HG03060 (cell line): ENCODE results near the gene PKNOX1.
"Not testable (repeated sequence)": the region's sequence is repeated elsewhere in the genome, so short reads cannot be mapped to it uniquely, and the experiment has no call there.

Experiments
- ATAC-seq: cut with Tn5 transposase; IDR thresholded peaks from one replicate; pipeline ENCODE4 v1.9.1; 2021; ENCODE audit warnings: low read depth, moderate number of reproducible peaks; ENCODE audit not compliant: unreplicated experiment

Gene PKNOX1

DNA sequence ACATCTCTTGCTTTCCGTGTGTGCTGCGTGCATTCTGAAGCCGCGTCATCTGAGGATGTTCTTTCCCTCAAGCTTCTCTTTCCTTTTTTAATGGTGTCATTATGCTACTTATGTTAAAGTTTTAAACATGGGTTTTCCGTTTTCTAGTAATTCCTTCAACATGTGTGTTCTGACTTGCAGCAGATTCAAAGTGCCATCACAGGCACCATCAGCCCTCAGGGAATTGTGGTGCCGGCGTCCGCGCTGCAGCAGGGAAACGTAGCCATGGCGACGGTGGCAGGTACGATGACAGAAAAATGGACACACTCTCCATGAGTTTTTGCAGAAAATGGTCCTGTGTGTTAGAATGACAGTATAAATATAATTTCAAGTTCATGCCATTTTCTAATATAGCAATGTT is 42.4 kb downstream of the PKNOX1 start:
- ATAC-seq, result no peak

DNA sequence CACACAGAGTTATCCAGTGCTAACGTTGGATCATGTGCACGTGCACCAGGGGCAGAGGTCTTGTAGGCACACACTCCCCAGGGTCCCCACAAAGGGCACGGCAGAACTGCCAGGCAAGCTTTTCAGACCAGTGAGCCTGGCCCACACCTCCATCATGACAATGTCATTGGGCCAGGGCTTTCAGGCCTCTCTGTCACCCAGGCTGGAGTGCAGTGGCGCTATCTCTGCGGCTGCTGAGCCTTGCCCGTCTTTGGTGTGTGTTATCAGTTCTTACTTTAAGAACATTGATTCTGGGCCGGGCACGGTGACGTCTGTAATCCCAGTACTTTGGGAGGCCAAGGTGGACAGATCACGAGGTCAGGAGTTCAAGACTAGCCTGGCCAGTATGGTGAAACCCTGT is 44.2 kb downstream of the PKNOX1 start:
- no peak for ATAC-seq

DNA sequence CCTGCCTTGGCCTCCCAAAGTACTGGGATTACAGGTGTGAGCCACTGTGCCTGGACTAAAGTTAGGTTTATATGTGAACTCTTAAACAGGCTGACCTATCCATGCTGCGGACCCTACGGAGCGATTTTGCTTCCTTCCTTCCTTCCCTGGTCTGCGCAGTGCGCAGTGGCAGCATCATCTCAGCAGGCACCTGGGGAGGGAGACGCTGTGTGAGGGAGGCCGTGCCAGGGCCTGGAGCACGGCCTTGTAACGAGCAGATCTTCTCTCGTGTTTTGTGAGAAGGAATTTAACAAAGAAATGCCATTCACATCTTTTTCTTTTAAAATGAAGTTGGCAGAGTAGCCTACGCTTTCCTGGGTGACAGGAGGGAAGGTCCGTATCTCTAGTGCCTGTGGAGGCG is 45.8 kb downstream of the PKNOX1 start:
- no peak for ATAC-seq

GRCh38 chr21:43020771-43021170 is 46.4 kb downstream of the PKNOX1 start:
- ATAC-seq, result no peak

GRCh38 chr21:43021191-43021590 is 46.8 kb downstream of the PKNOX1 start:
- ATAC-seq, result no peak

DNA sequence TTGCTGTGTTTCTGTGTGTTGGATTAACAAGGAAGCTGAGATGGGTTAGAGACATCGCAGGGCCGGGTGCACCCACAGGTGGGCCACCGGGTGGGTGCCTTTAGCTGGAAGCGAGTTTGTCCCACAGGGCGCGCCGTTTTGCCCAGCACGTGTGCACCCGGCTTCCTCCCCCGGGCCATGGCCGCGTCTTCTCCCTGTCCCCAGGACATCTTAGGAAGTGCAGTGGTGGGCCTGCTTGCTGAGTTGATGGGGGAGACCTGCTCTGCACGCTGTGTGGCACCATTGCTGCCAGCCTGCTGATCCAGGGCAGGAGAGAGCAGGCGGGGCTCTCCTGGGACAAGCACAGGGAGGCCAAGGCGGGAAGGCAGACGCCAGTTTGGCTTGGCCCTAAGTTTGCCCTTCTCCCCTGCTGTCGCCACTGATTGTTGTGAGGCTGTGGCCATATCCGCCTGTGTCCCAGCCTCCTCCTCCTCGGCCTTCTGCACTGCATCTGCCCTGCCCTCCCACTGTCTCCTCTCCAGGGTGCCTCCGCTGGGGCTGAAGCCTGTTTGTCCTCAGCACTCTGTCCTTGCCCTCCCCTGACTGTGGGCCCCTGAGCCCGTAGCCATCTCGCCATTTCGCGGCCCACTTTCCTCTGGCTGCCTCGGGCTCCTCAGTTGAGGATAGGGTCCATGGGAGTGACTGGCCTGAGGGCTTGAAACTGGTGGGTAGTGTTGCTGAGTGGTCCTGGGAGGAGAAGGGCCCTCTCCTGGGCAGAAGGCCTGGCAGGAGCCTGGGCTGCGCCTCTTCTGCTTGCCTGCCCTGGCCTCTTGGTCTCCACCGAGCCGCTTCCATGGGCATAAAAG is 47.6 kb downstream of the PKNOX1 start:
- no peak for ATAC-seq

DNA sequence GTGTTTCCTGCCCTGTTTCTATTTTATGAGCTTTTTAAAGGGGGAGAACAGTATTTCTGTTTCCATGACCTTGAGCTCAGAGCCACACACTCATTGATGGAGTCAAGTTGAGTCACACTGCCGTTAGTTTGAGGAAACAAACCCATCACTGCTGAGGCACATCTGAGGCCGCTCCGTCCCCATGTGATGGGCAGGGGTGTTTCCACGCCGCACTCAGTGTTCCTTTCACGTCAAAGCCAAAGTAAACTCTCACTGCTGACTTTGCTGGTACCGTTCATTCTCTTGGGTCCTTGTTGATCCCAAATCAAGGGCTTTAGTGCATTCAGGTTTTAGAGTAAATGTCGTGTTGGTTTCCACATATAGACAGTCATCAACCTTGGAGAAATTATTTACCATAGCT is 48.8 kb downstream of the PKNOX1 start:
- ATAC-seq, result no peak

GRCh38 chr21:43024439-43025136 is 50.2 kb downstream of the PKNOX1 start:
- ATAC-seq, result no peak

- no peak for ATAC-seq
These were observed 51.3 kb downstream of the PKNOX1 start for GRCh38 chr21:43025636-43026180.

DNA sequence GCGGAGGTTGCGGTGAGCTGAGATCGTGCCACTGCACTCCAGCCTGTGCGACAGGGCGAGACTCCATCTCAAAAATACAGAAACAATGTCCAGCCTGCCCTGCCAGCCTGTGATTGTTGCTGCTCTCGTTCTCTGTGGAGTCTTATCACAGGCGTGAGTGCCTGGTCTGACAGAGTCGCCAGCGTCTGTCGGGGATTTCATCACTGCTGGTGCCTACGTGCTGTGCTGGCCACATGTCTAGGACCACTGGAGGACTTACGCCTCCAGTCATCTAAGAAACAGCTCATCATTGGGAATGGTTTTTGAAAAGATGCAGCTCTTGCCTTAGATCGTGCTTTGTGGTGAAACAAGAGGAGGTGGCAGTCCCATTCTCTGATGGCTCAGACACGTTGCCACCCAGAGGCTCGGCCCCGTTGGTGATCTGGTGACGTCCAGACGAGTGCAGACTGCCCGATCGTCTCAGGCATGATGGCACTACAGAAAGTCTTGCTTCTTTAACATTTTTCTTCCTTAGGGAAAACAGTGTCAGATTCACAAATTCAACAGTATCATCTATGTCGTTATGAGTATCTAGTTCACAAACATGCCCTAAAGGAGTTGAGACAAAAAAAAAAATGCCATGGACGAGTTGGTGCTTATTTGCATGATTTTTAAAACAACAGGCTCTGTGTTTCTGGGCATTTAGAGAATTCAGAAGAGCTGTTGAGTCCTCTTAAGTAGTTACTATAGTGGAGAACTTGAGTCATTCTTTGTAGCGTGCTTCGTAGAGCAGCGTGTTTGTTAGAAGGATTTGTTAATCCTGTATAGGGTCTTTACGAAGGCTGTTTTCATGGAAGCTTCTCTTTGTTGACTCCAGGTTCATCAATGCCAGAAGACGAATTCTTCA is 53.7 kb downstream of the PKNOX1 start:
- ATAC-seq, result no peak

- no peak for ATAC-seq
These were observed 55.4 kb downstream of the PKNOX1 start for GRCh38 chr21:43029785-43030184.

GRCh38 chr21:43031121-43031619 is 56.8 kb downstream of the PKNOX1 start:
- no peak for ATAC-seq

DNA sequence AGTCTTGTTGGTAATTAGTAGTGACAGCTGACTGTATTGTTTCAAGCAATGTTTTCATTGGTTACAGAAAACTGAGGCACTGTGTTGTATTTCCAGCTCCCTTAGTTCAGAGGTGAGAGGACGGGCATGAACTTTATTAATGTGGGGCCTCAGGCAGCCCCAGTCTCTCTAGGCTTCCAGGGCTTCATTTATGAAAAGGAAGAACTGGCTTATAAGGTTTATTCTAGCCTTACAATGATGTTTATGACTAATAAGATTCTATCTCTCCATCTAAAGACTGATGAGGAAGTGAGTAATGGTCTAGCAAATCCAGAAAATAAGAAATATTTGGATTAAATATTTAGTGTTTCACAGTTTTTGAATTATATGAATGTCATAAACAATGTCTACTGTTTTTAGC is 59.7 kb downstream of the PKNOX1 start:
- ATAC-seq, result no peak

DNA sequence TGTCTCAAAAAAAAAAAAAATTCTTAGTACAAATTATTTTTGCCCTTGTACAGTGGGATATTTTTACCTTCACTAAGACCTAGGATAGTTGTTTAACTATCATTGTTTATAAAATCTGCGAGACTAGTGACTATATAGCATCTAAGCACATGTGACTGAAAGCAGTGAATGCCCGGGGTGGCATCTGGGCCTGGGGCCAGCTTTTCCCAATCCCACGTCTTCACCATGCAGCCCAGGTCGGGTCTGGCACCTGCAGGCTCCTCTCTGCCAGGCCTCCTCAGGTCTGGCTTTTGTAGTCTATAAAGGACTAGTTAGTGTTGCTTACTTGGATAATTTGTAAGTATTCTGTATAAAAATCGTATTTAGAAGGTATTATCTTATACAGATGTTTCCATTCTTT is 60.5 kb downstream of the PKNOX1 start:
- ATAC-seq, result no peak

DNA sequence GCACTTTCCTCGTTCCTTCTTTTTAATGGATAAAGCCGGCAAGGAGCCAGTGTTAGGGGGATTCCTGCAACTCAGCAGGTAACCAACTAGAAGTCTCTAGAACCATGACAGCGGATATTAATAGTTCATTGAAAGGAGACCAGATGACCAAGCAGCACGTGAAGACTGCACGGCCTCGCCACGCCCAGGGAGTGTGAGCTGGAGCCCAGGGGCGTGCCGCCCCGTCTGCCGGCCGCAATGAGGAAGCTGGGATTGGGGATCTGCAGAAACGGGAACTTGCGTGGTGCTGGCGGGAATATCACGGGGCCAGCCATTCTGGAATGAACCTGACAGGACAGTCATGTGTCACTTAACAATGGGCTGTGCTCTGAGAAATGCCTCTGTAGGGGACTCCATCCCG is 62.5 kb downstream of the PKNOX1 start:
- not testable (repeated sequence) for ATAC-seq

DNA sequence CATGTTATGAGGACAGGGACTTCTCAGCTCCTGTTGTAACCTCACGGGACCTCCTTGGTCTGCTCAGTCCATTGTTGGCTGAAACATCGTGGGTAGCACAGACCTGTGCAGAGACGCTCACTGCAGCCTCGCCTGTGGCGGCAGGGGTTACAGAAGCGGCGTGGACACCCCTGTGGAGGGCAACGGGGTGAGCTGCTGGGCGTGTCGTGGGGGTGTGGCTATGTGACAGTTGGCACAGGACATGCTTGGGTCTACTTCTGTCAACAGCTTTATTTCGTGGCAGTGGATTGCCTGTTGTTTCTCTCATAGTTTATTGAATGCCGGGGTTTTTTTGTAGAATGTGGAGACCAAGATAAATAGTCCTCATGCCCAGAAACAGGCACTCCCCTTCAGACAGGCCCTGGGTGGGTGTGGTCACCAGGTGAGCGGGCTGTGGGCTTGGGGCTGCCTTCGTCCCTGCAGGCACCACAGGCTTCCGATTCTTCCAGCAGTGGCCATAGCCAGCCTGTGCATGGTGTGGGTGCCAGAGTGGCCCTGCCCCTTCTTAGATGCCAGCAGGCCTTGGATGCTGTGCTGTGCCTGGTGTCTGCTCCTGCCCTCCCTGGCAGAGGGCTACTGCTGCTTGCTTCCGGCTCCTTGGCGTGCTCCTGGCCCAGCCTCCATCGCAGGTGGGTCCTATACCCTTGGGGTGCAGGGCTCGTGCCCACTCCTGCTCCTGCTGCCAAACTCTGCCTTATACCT is 63.7 kb downstream of the PKNOX1 start:
- ATAC-seq, result not testable (repeated sequence)

- not testable (repeated sequence) for ATAC-seq
These were observed 64.3 kb downstream of the PKNOX1 start for GRCh38 chr21:43038659-43039044.

GRCh38 chr21:43042169-43042568 is 67.8 kb downstream of the PKNOX1 start:
- not testable (repeated sequence) for ATAC-seq

- ATAC-seq, result not testable (repeated sequence)
These were observed 68.9 kb downstream of the PKNOX1 start for GRCh38 chr21:43043291-43043690.

DNA sequence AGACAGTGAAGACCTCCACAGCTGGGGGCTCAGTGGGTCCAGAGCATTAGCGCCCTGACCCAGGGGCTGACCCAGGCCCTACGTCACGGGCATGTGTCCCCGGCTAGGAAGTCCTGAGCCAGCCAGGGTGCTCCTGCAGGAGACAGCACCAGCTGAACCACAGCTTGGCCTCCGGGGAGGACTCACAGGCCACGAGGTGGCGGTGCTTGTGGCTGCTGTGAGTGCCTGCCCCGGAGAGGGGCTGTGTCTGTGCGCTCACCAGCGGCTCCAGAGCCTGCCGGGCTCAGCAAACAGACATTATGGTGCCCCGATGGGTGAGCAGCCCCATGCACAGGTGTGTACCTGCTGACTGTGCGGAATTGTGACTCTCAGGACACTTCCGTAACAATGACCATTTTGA is 70.2 kb downstream of the PKNOX1 start:
- not testable (repeated sequence) for ATAC-seq
